ENCODE results near the gene ITPK1. TPM values are rescaled to one million over a fixed set of nuclear protein-coding genes. Genes with fewer than 3 reads are reported as not detected.
A peak's percentile ranks its signal among the peaks of the same experiment; 100 is the strongest.

Gene ITPK1
- polyA plus RNA-seq, 2 of the 4 experiments (the other 2 are of a cell fraction) = 46.2 to 47.0 TPM

GRCh38 chr14:92968291-92969020, 147.3 kb downstream of the ITPK1 start:
- no peak for DNase-seq (ENCODE audit: low read depth in 1 of 2, low spot score in 1 of 2)
- Histone ChIP-seq H3K4me2 (no peak overlapping the region), H3K4me1 (peaks cover 20% of the 10 kb centered on the region), H3K4me3 (no peak overlapping the region), H3K9me3 (no peaks in the 10 kb centered on the region), H3K27ac (no peak overlapping the region)
- CTCF ChIA-PET = interaction anchor here (0.6 to 11.9 kb wide), 5 partner anchors 16 to 616 kb away, joined by 3 to 96 read pairs (median 3); no protein-coding TSS in a partner anchor
- TF ChIP-seq HOXB13 (CRISPR knock-in tag; IDR thresholded peaks at IDR 0.05; ENCODE audit: low read depth) = no peak
- TF ChIP-seq GATA3 (IDR thresholded peaks at IDR 0.05; ENCODE audit: borderline replicate concordance) = no peak
- TF ChIP-seq BHLHE40 (IDR thresholded peaks at IDR 0.05; ENCODE audit: low read depth, low read length) = no peak
- TF ChIP-seq FOXS1 (CRISPR knock-in tag; IDR thresholded peaks at IDR 0.05) = no peak
- WGBS (ENCODE audit: missing lambda C conversion rate) = 91% methylated on average over 13 of the region's 14 CpGs
- ATAC-seq = no peak
- POLR2A ChIA-PET = no interaction called here
- no peak for FAIRE-seq

- POLR2A ChIA-PET = no interaction called here
- TF ChIP-seq HMGXB4 (CRISPR knock-in tag; IDR thresholded peaks at IDR 0.05; ENCODE audit: borderline replicate concordance) (no peak), ZC3H11A (IDR thresholded peaks at IDR 0.05) (no peak), USF2 (IDR thresholded peaks at IDR 0.05) (no peak), EHMT2 (IDR thresholded peaks at IDR 0.05; ENCODE audit: low read depth) (no peak), MAX (IDR thresholded peaks at IDR 0.05) (no peak), ESRRA (IDR thresholded peaks at IDR 0.05; ENCODE audit: borderline replicate concordance, low read length) (no peak), SREBF2 (IDR thresholded peaks at IDR 0.05) (no peak), RCOR1 (IDR thresholded peaks at IDR 0.05; ENCODE audit: low read depth, low read length) (no peak), MYC (IDR thresholded peaks at IDR 0.05; ENCODE audit: borderline replicate concordance, low read length) (no peak), HOXA7 (CRISPR knock-in tag; IDR thresholded peaks at IDR 0.05) (no peak)
- FAIRE-seq = no peak
- Histone ChIP-seq H3K4me1 (peaks cover 29% of the 10 kb centered on the region), H3K9me3 (no peaks in the 10 kb centered on the region), H3K4me3 (no peak overlapping the region), H3K27ac (no peak overlapping the region), H3K4me2 (no peak overlapping the region)
- CTCF ChIA-PET = interaction anchor here (0.6 to 11.9 kb wide), 2 partner anchors 15 to 1423 kb away, joined by 3 to 96 read pairs; no protein-coding TSS in a partner anchor
- DNase-seq (ENCODE audit: low read depth in 1 of 2, low spot score in 1 of 2) = no peak
- 91% methylated on average over 2 of the region's 2 CpGs for WGBS (ENCODE audit: missing lambda C conversion rate)
- no peak for ATAC-seq
These were observed 148.3 kb downstream of the ITPK1 start for GRCh38 chr14:92967346-92967926.

- no peak for DNase-seq (ENCODE audit: low read depth in 1 of 2, low spot score in 1 of 2)
- WGBS (ENCODE audit: missing lambda C conversion rate) = 89% methylated on average over 1 of the region's 1 CpG
- ATAC-seq = no peak
- Histone ChIP-seq H3K27ac (peak overlapping the region; percentile 53 to 81; a peak in 5 of 6 replicates), H3K4me1 (peaks cover 49% of the 10 kb centered on the region), H3K9me3 (no peaks in the 10 kb centered on the region), H3K4me3 (no peak overlapping the region), H3K4me2 (peak overlapping the region; percentile 32; the same call in 2 of the 3 replicates)
- no peak for FAIRE-seq
- POLR2A ChIA-PET = no interaction called here
- CTCF ChIA-PET = interaction anchor here (0.7 to 11.9 kb wide), 4 partner anchors 9 to 148 kb away, joined by 3 to 96 read pairs (median 6); no protein-coding TSS in a partner anchor
- TF ChIP-seq RNF2 (IDR thresholded peaks at IDR 0.05; ENCODE audit: borderline replicate concordance, low read depth) (no peak), NR3C1 (IDR thresholded peaks at IDR 0.05) (no peak), ZC3H11A (IDR thresholded peaks at IDR 0.05) (no peak), HMGXB4 (CRISPR knock-in tag; IDR thresholded peaks at IDR 0.05; ENCODE audit: borderline replicate concordance) (no peak), ZFP36 (IDR thresholded peaks at IDR 0.05; ENCODE audit: borderline replicate concordance, partially characterized antibody) (no peak), ZNF302 (CRISPR knock-in tag; IDR thresholded peaks at IDR 0.05) (no peak), HEYL (CRISPR knock-in tag; IDR thresholded peaks at IDR 0.05) (no peak), USF2 (IDR thresholded peaks at IDR 0.05) (no peak), HOXA7 (CRISPR knock-in tag; IDR thresholded peaks at IDR 0.05) (no peak), REST (IDR thresholded peaks at IDR 0.05) (no peak)
These were observed 150.4 kb downstream of the ITPK1 start for GRCh38 chr14:92965281-92965680.
